ENCODE data around the gene MUC15. TPM values are rescaled to one million over a fixed set of nuclear protein-coding genes. Genes with fewer than 3 reads are reported as not detected.

Gene MUC15
- total RNA-seq, 2 donors from 2014 or later = not detected

DNA sequence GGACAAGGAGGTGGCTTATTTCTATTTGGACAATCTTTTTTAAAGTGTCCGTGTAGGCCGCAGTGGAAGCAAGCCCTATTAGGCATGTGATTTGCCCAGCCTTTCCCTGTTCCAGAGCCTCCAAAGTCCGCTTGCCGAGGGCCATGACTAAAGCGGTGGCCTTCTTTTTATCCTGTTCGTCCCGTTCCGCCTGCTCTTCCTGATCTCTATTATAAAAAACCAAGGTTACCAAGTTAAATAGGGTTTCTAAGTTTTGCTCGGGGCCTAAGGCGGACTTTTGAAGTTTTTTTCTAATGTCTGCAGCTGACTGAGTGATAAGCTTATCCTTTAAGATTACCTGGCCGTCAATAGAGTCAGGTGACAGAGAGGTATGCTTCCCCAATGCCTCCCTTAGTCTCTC is 21.6 kb upstream of the MUC15 start:
- no peaks in the 10 kb centered on the region for H3K36me3 Mint-ChIP-seq (ENCODE audit: low read depth)
- H3K4me1 Mint-ChIP-seq = no peaks in the 10 kb centered on the region
- no peak overlapping the region for H3K27ac Mint-ChIP-seq
- DNase-seq (no peak), ATAC-seq (no peak)
- H3K4me3 Mint-ChIP-seq = no peak overlapping the region
- no peaks in the 10 kb centered on the region for H3K27me3 Mint-ChIP-seq
- no peaks in the 10 kb centered on the region for H3K9me3 ChIP-seq (ENCODE audit: control insufficient read depth, low read length, poor library complexity, severe bottlenecking)

DNA sequence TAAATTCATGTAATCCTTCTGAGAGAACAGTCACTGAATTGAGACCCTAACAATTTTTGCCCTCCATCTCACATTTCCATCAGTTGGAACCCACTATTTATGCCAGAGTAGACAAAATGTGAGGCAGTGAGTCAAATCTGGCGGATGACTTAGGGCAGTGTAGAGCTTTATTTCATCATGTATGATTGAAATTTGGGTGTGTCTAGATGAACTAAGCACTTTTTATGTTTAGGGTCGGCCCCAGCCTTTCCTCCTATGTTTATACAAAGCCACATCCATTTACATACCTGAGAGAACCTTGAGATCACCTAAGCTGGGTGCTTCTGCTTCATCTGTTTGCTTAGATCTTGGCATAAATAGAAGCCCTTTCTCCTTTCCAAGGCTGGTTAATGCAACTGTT is 15.0 kb upstream of the MUC15 start:
- Mint-ChIP-seq H3K4me1 (no peaks in the 10 kb centered on the region), H3K36me3 (ENCODE audit: low read depth) (no peaks in the 10 kb centered on the region), H3K27me3 (no peaks in the 10 kb centered on the region), H3K27ac (no peak overlapping the region), H3K4me3 (no peak overlapping the region)
- no peaks in the 10 kb centered on the region for H3K9me3 ChIP-seq (ENCODE audit: control insufficient read depth, low read length, poor library complexity, severe bottlenecking)
- ATAC-seq (no peak), DNase-seq (no peak)

DNA sequence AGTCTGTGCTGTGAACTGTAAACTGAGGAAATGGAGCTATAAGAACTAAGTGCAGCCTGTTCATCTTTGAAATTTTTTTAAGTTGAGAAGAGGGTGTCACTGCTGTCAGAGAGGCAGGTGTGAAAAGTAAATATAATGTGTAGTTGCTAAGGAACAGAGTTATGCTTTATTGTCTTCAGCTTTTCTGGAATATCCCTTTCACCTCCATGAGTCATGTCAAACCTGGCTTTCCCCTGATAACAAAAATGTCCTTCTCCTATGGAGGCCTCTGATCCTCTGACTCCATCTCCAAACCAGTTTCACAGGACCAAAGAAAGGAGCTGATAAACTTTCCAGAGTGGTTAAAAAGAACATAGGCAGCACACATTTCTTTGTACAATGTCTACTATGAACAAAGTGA is 12.8 kb upstream of the MUC15 start:
- no peaks in the 10 kb centered on the region for H3K36me3 Mint-ChIP-seq (ENCODE audit: low read depth)
- ATAC-seq (no peak), DNase-seq (no peak)
- H3K27ac Mint-ChIP-seq = no peak overlapping the region
- H3K9me3 ChIP-seq (ENCODE audit: control insufficient read depth, low read length, poor library complexity, severe bottlenecking) = no peaks in the 10 kb centered on the region
- no peak overlapping the region for H3K4me3 Mint-ChIP-seq
- H3K4me1 Mint-ChIP-seq = no peaks in the 10 kb centered on the region
- H3K27me3 Mint-ChIP-seq = no peaks in the 10 kb centered on the region

DNA sequence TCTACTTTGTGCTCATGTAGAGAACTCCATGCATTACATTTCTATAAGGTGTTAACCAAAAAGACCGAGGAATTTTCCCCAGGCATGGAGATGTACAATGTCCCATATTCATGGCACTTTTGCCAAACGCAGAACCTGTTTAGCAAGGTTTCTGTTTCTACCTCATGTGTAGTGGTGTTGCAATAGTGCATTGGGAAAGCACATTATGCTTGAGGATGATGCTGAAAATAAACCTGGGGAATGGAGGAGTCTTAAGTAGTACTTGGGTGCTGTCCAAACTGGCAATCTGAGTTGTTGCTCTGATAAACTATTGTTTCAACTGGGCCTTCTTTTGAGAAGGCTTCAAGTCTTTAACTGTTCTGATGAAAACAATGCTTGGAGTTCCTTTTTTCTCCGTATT is 11.5 kb upstream of the MUC15 start:
- H3K4me1 Mint-ChIP-seq = no peaks in the 10 kb centered on the region
- no peak for ATAC-seq
- no peak for DNase-seq
- no peaks in the 10 kb centered on the region for H3K27me3 Mint-ChIP-seq
- H3K9me3 ChIP-seq (ENCODE audit: control insufficient read depth, low read length, poor library complexity, severe bottlenecking) = no peaks in the 10 kb centered on the region
- no peak overlapping the region for H3K27ac Mint-ChIP-seq
- no peaks in the 10 kb centered on the region for H3K36me3 Mint-ChIP-seq (ENCODE audit: low read depth)
- no peak overlapping the region for H3K4me3 Mint-ChIP-seq

DNA sequence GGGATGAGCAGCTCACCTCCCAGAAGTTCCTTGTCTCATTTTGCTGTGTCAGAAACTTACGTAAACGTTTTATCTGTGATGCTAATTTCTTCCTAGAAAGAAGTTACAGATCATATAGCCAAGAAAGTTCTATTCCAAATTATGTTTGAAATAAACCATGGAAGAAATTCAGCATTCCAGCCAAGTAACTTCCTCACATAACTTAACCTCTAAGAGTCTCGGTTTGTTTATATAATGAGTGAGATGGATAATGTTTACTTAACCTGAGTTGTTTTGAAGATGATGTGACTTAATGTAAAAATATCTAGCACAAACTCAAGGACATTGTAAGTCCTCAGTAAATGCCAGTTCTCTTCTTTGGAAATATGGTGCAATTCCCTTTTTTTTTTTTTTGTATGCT is 8.9 kb upstream of the MUC15 start:
- no peak for DNase-seq
- no peaks in the 10 kb centered on the region for H3K9me3 ChIP-seq (ENCODE audit: control insufficient read depth, low read length, poor library complexity, severe bottlenecking)
- H3K4me3 Mint-ChIP-seq = no peak overlapping the region
- no peak for ATAC-seq
- no peaks in the 10 kb centered on the region for H3K4me1 Mint-ChIP-seq
- H3K27me3 Mint-ChIP-seq = no peaks in the 10 kb centered on the region
- no peaks in the 10 kb centered on the region for H3K36me3 Mint-ChIP-seq (ENCODE audit: low read depth)
- H3K27ac Mint-ChIP-seq = no peak overlapping the region

DNA sequence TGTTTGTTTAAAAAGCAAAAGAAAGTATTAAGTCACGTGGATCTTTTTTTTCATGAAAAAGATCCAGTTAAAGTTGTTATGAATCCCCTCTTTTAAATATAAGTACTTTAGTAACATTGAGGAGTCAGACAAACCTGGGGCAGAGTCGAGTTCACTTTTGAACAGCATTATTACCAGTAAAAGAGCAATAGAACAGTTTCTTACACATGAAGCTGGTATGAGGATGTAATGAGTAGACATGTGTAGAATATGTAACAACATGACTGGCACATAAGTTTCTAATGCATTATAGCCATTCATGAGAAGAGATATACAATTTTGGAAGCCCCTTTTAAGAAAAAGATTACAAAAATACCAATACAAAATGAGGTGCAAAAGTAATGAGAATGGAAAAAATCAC is 7.6 kb upstream of the MUC15 start:
- no peak for ATAC-seq
- Mint-ChIP-seq H3K27me3 (no peaks in the 10 kb centered on the region), H3K4me3 (no peak overlapping the region), H3K4me1 (no peaks in the 10 kb centered on the region), H3K27ac (no peak overlapping the region), H3K36me3 (ENCODE audit: low read depth) (no peaks in the 10 kb centered on the region)
- H3K9me3 ChIP-seq (ENCODE audit: control insufficient read depth, low read length, poor library complexity, severe bottlenecking) = no peaks in the 10 kb centered on the region
- no peak for DNase-seq

DNA sequence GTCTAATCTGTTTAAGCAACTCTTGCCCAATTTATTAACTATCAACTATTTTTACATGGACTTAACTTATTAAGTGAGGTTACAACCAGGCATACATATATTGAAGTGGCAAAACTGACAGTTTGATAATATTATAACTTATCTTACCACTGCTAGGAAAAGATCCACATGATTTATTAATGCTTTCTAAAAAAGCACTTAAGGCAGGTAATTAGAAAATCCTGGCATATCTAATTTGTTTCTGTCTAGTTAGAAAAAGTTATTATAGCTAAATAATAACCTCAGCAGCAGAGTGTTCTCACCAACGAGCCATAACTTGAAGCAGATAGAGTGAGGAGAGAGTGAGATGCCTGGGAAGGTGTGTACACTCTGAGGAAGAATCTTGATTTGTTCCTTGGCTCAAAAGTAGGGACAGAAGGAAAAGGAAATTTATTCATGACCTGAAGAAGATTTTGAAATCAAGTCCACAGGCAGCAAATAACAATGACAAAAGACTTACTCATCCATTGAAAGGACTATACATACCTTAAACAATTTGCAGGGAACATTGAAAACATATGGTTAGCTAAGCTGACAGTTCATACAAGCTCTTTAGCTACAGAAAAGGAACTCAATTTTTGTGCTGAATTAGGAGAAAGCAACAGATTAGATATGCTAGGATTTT is 7.1 kb upstream of the MUC15 start:
- Mint-ChIP-seq H3K36me3 (ENCODE audit: low read depth) (no peaks in the 10 kb centered on the region), H3K4me3 (no peak overlapping the region), H3K27me3 (no peaks in the 10 kb centered on the region), H3K27ac (no peak overlapping the region), H3K4me1 (no peaks in the 10 kb centered on the region)
- DNase-seq = no peak
- ATAC-seq = no peak
- no peaks in the 10 kb centered on the region for H3K9me3 ChIP-seq (ENCODE audit: control insufficient read depth, low read length, poor library complexity, severe bottlenecking)

DNA sequence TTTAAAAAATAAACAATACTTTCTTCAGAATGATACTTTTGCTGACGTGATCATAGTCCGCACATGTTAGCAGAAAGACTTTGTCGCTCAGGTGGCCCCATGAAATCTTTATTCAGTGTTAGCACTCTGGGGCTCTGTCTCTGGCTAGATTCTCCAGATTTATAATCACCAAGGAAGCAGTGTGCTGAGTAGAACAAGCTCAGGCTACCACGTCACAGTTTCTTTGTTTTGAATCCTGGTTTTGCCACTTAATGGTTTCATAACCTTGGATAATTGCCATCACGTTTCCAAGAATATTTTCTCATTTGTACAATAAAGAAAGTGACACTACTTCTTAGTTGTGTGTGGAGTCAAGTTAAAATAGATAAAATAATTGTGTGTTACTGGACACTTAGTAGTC is 3.9 kb upstream of the MUC15 start:
- Mint-ChIP-seq H3K27me3 (no peaks in the 10 kb centered on the region), H3K36me3 (ENCODE audit: low read depth) (no peaks in the 10 kb centered on the region), H3K4me3 (no peak overlapping the region), H3K4me1 (no peaks in the 10 kb centered on the region), H3K27ac (no peak overlapping the region)
- DNase-seq (no peak), ATAC-seq (no peak)
- no peaks in the 10 kb centered on the region for H3K9me3 ChIP-seq (ENCODE audit: control insufficient read depth, low read length, poor library complexity, severe bottlenecking)

DNA sequence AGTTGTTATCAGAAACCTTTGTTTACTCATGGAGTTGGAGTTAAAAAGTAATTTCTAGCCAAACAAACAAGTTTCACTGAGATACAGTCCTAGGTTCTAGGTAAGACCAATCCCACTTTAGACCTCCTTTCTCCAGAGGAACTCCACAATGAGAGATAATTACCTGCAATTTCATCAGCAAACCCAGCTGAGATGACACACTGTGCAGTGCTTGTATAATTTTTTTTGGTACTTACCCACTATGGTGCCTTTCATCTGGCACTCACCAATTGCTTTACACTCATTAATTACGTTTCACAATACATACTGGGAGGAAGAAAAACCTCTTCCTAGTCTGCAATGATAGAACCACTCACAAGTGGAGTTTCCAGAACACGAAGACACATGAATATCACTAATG is 1.8 kb upstream of the MUC15 start:
- H3K9me3 ChIP-seq (ENCODE audit: control insufficient read depth, low read length, poor library complexity, severe bottlenecking) = no peaks in the 10 kb centered on the region
- Mint-ChIP-seq H3K4me1 (no peaks in the 10 kb centered on the region), H3K36me3 (ENCODE audit: low read depth) (no peaks in the 10 kb centered on the region), H3K27me3 (no peaks in the 10 kb centered on the region), H3K27ac (no peak overlapping the region), H3K4me3 (no peak overlapping the region)
- no peak for ATAC-seq
- no peak for DNase-seq

DNA sequence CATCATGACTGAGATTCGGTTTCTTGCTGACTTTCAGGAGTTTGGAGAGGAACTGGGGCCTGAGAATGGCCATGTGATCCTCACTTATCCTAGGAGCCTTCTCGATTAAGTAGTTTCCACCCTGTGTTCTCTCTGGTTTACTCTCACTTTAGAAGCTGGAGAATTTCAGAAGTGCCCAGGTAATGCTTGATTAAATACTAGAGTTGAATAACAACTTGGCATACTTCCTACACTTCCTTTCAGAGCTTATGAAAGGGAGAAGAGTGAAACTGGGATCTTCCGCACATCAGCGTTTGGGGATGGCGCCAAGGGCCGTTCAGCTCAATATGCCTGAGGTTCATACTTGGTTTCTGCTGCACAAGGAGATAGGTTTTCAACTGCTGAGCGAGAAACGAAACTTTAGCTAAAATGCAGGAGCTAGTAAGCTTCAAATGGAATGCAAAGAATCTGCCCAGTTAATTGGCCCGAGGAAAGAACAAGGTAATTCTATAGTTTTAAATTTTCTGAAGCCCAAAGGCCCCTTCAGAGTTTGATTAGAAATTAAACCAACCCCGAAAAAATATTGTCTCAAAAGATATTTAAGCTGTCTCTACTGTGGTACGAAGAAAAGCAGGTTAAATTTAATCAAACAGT is 823 bp upstream of the MUC15 start:
- DNase-seq (no peak), ATAC-seq (no peak)
- H3K4me3 Mint-ChIP-seq = no peak overlapping the region
- no peaks in the 10 kb centered on the region for H3K9me3 ChIP-seq (ENCODE audit: control insufficient read depth, low read length, poor library complexity, severe bottlenecking)
- no peak overlapping the region for H3K27ac Mint-ChIP-seq
- no peaks in the 10 kb centered on the region for H3K36me3 Mint-ChIP-seq (ENCODE audit: low read depth)
- H3K27me3 Mint-ChIP-seq = no peaks in the 10 kb centered on the region
- H3K4me1 Mint-ChIP-seq = no peaks in the 10 kb centered on the region

DNA sequence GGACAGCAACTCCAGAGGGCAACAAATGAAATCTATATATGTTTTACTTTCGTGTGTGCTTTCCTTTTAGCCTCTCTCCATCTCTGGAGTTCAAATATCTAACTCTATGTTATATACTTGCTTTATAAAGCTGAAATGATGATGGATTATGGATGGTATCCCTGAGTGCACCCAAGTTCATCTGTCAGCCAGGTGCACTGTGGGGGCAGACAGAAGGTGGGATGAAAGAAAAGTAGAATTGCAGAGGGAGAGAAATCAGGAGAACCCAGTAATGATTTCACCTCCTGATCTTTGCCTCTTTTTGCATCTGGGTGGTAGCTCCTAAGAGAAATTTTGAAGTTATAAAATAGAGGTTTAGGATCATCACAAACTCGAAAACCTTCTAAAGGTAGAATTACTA is 2.4 kb downstream of the MUC15 start:
- DNase-seq (no peak), ATAC-seq (no peak)
- Mint-ChIP-seq H3K27ac (no peak overlapping the region), H3K27me3 (no peaks in the 10 kb centered on the region), H3K4me1 (no peaks in the 10 kb centered on the region), H3K36me3 (ENCODE audit: low read depth) (no peaks in the 10 kb centered on the region), H3K4me3 (no peak overlapping the region)
- no peaks in the 10 kb centered on the region for H3K9me3 ChIP-seq (ENCODE audit: control insufficient read depth, low read length, poor library complexity, severe bottlenecking)

DNA sequence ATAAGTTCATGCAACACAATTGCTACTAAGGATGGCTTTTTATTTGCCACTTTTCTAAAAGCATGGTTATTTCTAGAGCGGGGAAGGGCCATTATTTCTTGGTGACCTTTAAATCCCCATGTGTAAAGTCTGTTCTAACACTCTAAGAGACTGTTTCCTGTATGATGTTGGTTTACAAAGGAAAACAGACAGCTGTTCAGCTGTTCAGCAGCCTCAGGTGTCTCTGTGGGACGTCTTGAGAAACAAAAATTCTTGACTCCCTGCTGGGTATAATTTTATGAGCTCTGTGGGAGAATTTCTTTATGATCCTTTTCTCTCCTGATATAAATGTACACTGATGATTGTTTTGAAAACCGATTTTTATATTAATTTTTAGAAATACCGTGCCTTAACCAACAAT is 13.9 kb downstream of the MUC15 start:
- H3K9me3 ChIP-seq (ENCODE audit: control insufficient read depth, low read length, poor library complexity, severe bottlenecking) = no peaks in the 10 kb centered on the region
- H3K27me3 Mint-ChIP-seq = no peaks in the 10 kb centered on the region
- H3K27ac Mint-ChIP-seq = no peak overlapping the region

DNA sequence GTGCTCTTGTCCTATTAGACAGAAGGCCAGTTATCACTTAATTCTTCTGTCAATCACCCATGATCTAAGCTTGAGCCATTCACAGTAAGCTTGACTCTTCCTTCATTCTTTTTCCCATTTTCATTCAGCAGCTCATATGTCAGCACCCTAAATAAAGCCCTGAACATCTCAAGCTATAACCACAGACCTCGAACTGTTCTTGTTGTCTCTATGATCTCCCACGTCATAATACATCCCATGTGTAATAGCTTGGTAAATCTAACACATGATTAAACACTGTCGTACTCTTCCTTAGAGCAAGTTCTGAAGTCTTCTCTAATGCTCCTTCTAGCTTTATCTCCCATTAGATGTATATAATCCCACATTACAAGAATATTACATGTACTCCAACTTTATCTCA is 14.4 kb downstream of the MUC15 start:
- DNase-seq = no peak
- no peak overlapping the region for H3K4me3 Mint-ChIP-seq
- no peaks in the 10 kb centered on the region for H3K4me1 Mint-ChIP-seq
- no peak for ATAC-seq
- no peak overlapping the region for H3K27ac Mint-ChIP-seq
- no peaks in the 10 kb centered on the region for H3K9me3 ChIP-seq (ENCODE audit: control insufficient read depth, low read length, poor library complexity, severe bottlenecking)
- H3K27me3 Mint-ChIP-seq = no peaks in the 10 kb centered on the region
- no peaks in the 10 kb centered on the region for H3K36me3 Mint-ChIP-seq (ENCODE audit: low read depth)

More for the DNA sequence above, 13.9 kb downstream of the MUC15 start:
- DNase-seq = no peak
- no peaks in the 10 kb centered on the region for H3K36me3 Mint-ChIP-seq (ENCODE audit: low read depth)
- ATAC-seq = no peak
- H3K4me1 Mint-ChIP-seq = no peaks in the 10 kb centered on the region
- H3K4me3 Mint-ChIP-seq = no peak overlapping the region

DNA sequence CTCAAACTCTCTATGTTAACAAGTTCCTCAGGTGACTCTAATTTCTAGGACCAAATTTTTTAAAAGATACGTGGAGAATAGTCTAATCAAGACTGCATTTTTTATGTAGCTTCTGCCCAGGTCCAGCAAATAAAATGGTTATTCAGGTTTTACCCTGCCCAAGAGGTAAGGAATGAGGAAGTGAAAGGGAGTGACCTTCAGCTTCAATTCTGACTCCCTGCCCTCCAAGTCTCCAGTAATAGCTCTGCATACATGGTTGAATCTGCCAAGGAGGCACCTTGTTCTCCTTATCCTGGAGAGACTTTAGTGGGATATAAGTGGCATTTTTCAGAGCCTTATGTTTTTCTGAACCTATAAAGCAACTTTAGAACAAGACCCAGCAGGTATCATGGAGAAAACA is 15.5 kb downstream of the MUC15 start:
- no peak for ATAC-seq
- Mint-ChIP-seq H3K27me3 (no peaks in the 10 kb centered on the region), H3K36me3 (ENCODE audit: low read depth) (no peaks in the 10 kb centered on the region), H3K27ac (no peak overlapping the region), H3K4me3 (no peak overlapping the region), H3K4me1 (no peaks in the 10 kb centered on the region)
- DNase-seq = no peak
- no peaks in the 10 kb centered on the region for H3K9me3 ChIP-seq (ENCODE audit: control insufficient read depth, low read length, poor library complexity, severe bottlenecking)

Data from T-helper 17 cell (primary cell).